ENCODE data around the gene MT1G. TPM values are rescaled to one million over a fixed set of nuclear protein-coding genes. Genes with fewer than 3 reads are reported as not detected.

MT1G gene
- total RNA-seq, 2 experiments from 2014 or later: 35.9 to 39.0 TPM

DNA sequence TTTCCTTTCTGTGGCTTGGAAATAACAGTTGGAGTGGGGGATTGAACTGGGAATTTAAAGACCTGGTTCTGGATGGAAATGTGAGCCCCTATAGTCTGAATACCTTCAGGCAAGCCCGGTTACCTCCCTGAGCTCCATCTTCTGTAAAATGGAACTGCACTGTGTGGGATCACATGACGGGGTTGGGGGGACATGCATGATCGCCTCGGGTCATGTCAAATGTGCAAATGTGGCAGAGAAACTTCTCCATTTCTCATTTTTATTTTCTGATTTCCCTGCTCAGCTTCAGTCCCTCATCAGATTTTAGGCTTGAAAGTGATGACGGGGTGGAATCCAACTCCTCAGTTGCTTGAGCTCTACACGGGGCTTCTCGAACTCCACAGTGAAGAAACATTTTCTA, 14.6 kb downstream of the MT1G start:
- TF ChIP-seq, protein P1, sequence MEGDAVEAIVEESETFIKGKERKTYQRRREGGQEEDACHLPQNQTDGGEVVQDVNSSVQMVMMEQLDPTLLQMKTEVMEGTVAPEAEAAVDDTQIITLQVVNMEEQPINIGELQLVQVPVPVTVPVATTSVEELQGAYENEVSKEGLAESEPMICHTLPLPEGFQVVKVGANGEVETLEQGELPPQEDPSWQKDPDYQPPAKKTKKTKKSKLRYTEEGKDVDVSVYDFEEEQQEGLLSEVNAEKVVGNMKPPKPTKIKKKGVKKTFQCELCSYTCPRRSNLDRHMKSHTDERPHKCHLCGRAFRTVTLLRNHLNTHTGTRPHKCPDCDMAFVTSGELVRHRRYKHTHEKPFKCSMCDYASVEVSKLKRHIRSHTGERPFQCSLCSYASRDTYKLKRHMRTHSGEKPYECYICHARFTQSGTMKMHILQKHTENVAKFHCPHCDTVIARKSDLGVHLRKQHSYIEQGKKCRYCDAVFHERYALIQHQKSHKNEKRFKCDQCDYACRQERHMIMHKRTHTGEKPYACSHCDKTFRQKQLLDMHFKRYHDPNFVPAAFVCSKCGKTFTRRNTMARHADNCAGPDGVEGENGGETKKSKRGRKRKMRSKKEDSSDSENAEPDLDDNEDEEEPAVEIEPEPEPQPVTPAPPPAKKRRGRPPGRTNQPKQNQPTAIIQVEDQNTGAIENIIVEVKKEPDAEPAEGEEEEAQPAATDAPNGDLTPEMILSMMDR (IDR thresholded peaks at IDR 0.05): no peak
- no peak overlapping the region for H3K4me3 Mint-ChIP-seq
- ChIA-PET POLR2A (interaction anchor here (0.9 to 2.5 kb wide), 4 partner anchors 8 to 59 kb away, joined by 3 to 11 read pairs (median 4); no protein-coding TSS in a partner anchor), CTCF (interaction anchor here (1.0 kb wide), 1 partner anchor 10 kb away, joined by 4 read pairs; no protein-coding TSS in a partner anchor)
- H3K36me3 Mint-ChIP-seq (ENCODE audit: low read depth): no peaks in the 10 kb centered on the region
- no peak overlapping the region for H3K27ac Mint-ChIP-seq
- H3K9me3 Mint-ChIP-seq: no peaks in the 10 kb centered on the region
- ATAC-seq (no peak), DNase-seq (no peak)
- H3K4me1 Mint-ChIP-seq (ENCODE audit: low read depth): peaks cover 4% of the 10 kb centered on the region
- H3K27me3 Mint-ChIP-seq: peaks cover 8% of the 10 kb centered on the region
- intact Hi-C loops (cut with micrococcal nuclease): no loop called here

DNA sequence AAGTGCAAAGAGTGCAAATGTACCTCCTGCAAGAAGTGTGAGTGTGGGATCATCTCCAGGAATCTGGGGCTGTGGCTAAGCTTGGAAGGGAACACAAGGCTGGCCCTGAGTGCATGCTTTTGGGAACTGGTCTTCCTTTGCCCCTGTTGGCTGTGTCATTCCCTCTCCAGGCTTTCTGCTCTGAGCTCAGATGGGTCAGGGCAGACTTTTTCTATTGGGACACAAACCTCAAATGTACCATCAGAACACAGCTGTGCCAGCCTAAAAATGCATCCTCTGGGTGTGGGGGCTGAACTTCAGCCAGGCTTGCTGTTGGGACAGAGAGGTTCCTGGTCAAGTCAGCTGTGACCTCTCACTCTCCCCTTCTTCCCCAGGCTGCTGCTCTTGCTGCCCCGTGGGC, 15.3 kb downstream of the MT1G start:
- intact Hi-C loops (cut with micrococcal nuclease): no loop called here
- POLR2A ChIA-PET: interaction anchor here (0.8 to 2.5 kb wide), 5 partner anchors 9 to 59 kb away, joined by 3 to 11 read pairs (median 3); no protein-coding TSS in a partner anchor
- DNase-seq (no peak), ATAC-seq (no peak)
- TF ChIP-seq, protein P1 (IDR thresholded peaks at IDR 0.05): no peak
- Mint-ChIP-seq H3K4me1 (ENCODE audit: low read depth) (no peaks in the 10 kb centered on the region), H3K9me3 (no peaks in the 10 kb centered on the region), H3K36me3 (ENCODE audit: low read depth) (no peaks in the 10 kb centered on the region), H3K27me3 (peaks cover 8% of the 10 kb centered on the region), H3K27ac (no peak overlapping the region), H3K4me3 (no peak overlapping the region)
- CTCF ChIA-PET: interaction anchor here (1.0 to 1.6 kb wide), 2 partner anchors 8 to 9 kb away, joined by 4 read pairs; no protein-coding TSS in a partner anchor

DNA sequence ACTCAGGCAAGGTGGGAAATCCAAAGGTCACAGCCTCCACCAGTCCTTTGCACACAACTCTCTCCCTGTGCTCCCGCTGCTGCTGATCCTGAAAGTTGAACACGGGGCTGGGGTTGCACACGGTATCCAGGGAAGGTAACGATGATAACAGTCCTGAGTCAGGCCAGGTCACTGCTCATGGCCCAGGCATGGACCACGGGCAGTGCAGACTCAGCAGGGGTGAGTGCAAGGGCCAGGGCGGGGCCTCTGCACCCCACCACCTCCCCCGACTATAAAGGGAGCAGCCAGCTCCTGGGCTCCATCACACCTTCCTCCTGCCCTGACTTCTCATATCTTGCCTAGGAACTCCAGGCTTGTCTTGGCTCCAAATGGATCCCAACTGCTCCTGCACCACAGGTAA, 16.3 kb downstream of the MT1G start, which contains the start of gene MT1B:
TSS of gene MT1B (plus strand) at position 301 of the 400 bp plus-strand sequence. CDS start at position 369, 68 bp downstream.
- TF ChIP-seq, protein P1 (IDR thresholded peaks at IDR 0.05): no peak
- no peak for DNase-seq
- ChIA-PET CTCF (interaction anchor here (1.6 kb wide), 1 partner anchor 10 kb away, joined by 4 read pairs; no protein-coding TSS in a partner anchor), POLR2A (interaction anchor here (2.5 kb wide), 1 partner anchor 10 kb away, joined by 11 read pairs; no protein-coding TSS in a partner anchor)
- H3K27me3 Mint-ChIP-seq: peaks cover 12% of the 10 kb centered on the region
- no peaks in the 10 kb centered on the region for H3K4me1 Mint-ChIP-seq (ENCODE audit: low read depth)
- ATAC-seq: no peak
- H3K4me3 Mint-ChIP-seq: no peak within 1 kb of the TSS
- H3K27ac Mint-ChIP-seq: no peak within 1 kb of the TSS
- no peaks in the 10 kb centered on the region for H3K9me3 Mint-ChIP-seq
- intact Hi-C loops (cut with micrococcal nuclease): no loop called here
- H3K36me3 Mint-ChIP-seq (ENCODE audit: low read depth): no peaks in the 10 kb centered on the region

DNA sequence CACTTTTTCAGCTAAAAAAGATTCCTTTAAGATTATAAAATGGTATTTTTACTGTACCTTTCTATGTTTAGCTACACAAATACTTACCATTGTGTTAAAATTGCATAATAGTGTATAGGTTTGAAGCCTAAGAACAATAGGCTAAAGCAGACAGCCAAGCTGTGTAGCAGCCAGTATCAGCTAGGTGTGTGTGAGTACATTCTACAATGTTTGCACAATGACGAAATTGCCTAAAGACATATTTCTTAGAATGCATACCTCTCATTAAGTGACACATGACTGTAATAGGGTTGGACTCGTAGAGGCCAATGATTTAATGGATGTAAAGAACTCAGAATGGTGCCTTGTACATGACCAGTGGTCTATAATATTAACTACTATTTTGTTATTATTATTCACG, 18.0 kb downstream of the MT1G start:
- H3K27ac Mint-ChIP-seq: no peak overlapping the region
- no peaks in the 10 kb centered on the region for H3K4me1 Mint-ChIP-seq (ENCODE audit: low read depth)
- CTCF ChIA-PET: interaction anchor here (2.0 kb wide), 1 partner anchor 27 kb away, joined by 5 read pairs; no protein-coding TSS in a partner anchor
- intact Hi-C loops (cut with micrococcal nuclease): no loop called here
- no peak for ATAC-seq
- TF ChIP-seq, protein P1 (IDR thresholded peaks at IDR 0.05): no peak
- H3K4me3 Mint-ChIP-seq: no peak overlapping the region
- H3K9me3 Mint-ChIP-seq: no peaks in the 10 kb centered on the region
- H3K27me3 Mint-ChIP-seq: peaks cover 18% of the 10 kb centered on the region
- no peak for DNase-seq
- H3K36me3 Mint-ChIP-seq (ENCODE audit: low read depth): no peaks in the 10 kb centered on the region
- POLR2A ChIA-PET: interaction anchor here (0.8 to 1.4 kb wide), 2 partner anchors 17 to 33 kb away, joined by 3 read pairs; no protein-coding TSS in a partner anchor

DNA sequence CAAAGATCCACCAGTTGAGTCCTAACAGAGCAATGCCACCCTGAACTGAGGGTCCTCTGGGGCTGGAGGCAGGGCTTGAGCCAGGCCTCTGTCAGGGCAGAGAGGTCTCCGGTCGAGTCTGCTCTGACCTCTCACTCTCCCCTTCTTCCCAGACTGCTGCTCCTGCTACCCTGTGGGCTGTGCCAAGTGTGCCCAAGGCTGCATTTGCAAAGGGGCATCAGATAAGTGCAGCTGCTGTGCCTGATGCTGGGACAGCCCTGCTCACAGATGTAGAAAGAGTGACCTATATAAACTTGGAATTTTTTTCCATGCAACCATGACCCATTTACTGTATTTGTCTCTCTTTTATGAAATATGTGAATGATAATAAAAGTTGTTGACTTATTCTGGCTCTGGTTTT, 18.6 kb downstream of the MT1G start:
- no peaks in the 10 kb centered on the region for H3K9me3 Mint-ChIP-seq

More for the DNA sequence above, 18.6 kb downstream of the MT1G start:
- H3K4me1 Mint-ChIP-seq (ENCODE audit: low read depth): no peaks in the 10 kb centered on the region
- no peak for ATAC-seq
- no peak for DNase-seq
- intact Hi-C loops (cut with micrococcal nuclease): no loop called here
- ChIA-PET CTCF (interaction anchor here (2.0 kb wide), 1 partner anchor 26 kb away, joined by 5 read pairs; no protein-coding TSS in a partner anchor), POLR2A (interaction anchor here (0.8 to 1.4 kb wide), 2 partner anchors 18 to 33 kb away, joined by 3 read pairs; no protein-coding TSS in a partner anchor)
- TF ChIP-seq, protein P1 (IDR thresholded peaks at IDR 0.05): no peak
- peaks cover 18% of the 10 kb centered on the region for H3K27me3 Mint-ChIP-seq
- no peak overlapping the region for H3K4me3 Mint-ChIP-seq
- no peaks in the 10 kb centered on the region for H3K36me3 Mint-ChIP-seq (ENCODE audit: low read depth)
- no peak overlapping the region for H3K27ac Mint-ChIP-seq
